ENCODE data around the gene TRDN.
"Not testable (repeated sequence)": the region's sequence is repeated elsewhere in the genome, so short reads cannot be mapped to it uniquely, and the experiment has no call there.

TRDN gene

DNA sequence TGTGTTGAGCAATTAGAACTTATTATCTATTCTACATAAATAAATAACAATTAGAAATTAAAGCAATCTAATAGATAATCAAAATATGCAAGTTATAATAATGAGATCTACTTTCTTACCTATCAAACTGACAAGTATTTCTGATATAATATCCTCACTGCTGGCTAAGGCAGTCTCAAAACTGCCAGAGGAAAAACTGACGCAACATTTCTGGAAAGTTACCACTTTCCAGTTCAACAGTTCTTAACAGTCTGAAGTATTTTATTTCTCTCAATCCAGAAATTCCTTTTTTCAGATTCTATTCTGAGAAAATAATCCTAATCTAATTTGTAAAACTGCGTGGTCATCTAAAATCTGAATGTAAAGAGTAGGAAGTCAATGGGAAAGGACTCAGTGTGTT is 121.0 kb downstream of the TRDN start:
- H3K27ac ChIP-seq (ENCODE audit: low read depth, low read length): no peak overlapping the region
- no peak overlapping the region for H2AFZ ChIP-seq (ENCODE audit: low read length, unreplicated experiment)

DNA sequence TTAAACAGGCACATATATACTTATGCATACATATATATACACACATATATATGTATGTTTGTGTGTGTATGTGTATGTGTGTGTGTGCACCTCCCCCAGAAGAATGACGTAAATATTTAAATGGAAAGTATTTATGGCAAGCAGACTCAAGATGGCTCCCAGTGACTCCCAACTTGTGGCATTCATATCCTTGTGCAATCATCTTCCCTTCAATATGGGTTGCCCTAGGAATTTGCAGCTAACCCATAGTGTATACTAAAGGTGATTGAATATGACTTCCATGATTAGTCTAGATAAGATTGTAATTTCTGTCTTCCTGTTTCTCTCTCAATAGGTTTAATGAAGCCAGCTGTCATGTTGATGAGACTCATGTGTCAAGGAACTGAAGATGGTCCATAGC is 127.6 kb downstream of the TRDN start:
- Histone ChIP-seq H3K4me3 (ENCODE audit: low read depth, low read length) (no peak overlapping the region), H3K4me1 (ENCODE audit: control insufficient read depth, insufficient read depth, low read length, unreplicated experiment) (peaks cover 3% of the 10 kb centered on the region)

More for the DNA sequence above, 121.0 kb downstream of the TRDN start:
- H3K4me1 ChIP-seq (ENCODE audit: control insufficient read depth, insufficient read depth, low read length, unreplicated experiment): no peaks in the 10 kb centered on the region
- H3K4me3 ChIP-seq (ENCODE audit: low read depth, low read length): no peak overlapping the region
- H3K79me2 ChIP-seq (ENCODE audit: control insufficient read depth, insufficient read depth, low read length, unreplicated experiment): no peaks in the 10 kb centered on the region
- H3K36me3 ChIP-seq (ENCODE audit: insufficient read depth, low read length): no peaks in the 10 kb centered on the region
- no peaks in the 10 kb centered on the region for H3K27me3 ChIP-seq (ENCODE audit: insufficient read depth, low read length)

DNA sequence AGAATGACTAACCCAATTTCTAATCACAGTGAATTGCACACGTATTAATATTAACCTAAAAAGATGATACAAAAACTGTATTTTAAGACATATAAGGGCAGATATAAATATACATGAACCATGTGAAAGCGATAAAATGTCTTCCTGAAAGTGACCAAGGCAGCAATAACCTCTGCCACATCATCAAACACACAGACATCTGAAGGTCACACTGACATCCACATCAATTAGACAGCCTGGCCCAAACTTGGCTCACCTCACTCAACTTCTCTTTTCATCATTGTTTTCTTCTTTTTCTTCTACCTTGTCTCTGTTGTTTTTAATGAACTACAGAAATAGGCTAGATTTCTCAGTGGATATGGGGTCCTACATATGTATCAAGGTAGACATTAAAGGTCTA is 128.5 kb downstream of the TRDN start:
- H3K4me1 ChIP-seq (ENCODE audit: control insufficient read depth, insufficient read depth, low read length, unreplicated experiment): peaks cover 3% of the 10 kb centered on the region
- H3K27ac ChIP-seq (ENCODE audit: low read depth, low read length): no peak overlapping the region
- H3K27me3 ChIP-seq (ENCODE audit: insufficient read depth, low read length): no peaks in the 10 kb centered on the region
- no peaks in the 10 kb centered on the region for H3K79me2 ChIP-seq (ENCODE audit: control insufficient read depth, insufficient read depth, low read length, unreplicated experiment)
- H2AFZ ChIP-seq (ENCODE audit: low read length, unreplicated experiment): no peak overlapping the region
- no peak overlapping the region for H3K4me3 ChIP-seq (ENCODE audit: low read depth, low read length)
- H3K36me3 ChIP-seq (ENCODE audit: insufficient read depth, low read length): no peaks in the 10 kb centered on the region

More for the DNA sequence above, 127.6 kb downstream of the TRDN start:
- no peaks in the 10 kb centered on the region for H3K79me2 ChIP-seq (ENCODE audit: control insufficient read depth, insufficient read depth, low read length, unreplicated experiment)
- H3K27ac ChIP-seq (ENCODE audit: low read depth, low read length): no peak overlapping the region
- no peaks in the 10 kb centered on the region for H3K27me3 ChIP-seq (ENCODE audit: insufficient read depth, low read length)
- H3K36me3 ChIP-seq (ENCODE audit: insufficient read depth, low read length): no peaks in the 10 kb centered on the region
- H2AFZ ChIP-seq (ENCODE audit: low read length, unreplicated experiment): no peak overlapping the region

DNA sequence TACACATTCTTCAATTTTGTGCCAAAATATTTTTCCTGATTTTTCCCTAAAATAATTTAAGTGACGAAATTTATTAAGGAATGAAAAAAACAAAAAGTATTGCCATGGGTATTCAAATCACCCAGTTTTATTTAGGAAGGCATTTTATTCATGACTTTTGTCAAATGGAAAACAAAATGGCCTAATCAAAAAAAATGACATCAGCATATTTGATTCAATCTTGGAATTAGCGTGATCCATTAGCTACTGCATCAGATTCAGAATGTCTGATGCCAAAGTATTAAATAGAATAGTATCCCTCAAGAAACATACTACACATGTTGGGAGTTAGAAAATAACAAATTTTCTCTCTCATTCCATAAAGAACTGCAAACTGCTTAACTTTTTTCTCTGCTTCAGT is 129.2 kb downstream of the TRDN start:
- peaks cover 3% of the 10 kb centered on the region for H3K4me1 ChIP-seq (ENCODE audit: control insufficient read depth, insufficient read depth, low read length, unreplicated experiment)
- H3K79me2 ChIP-seq (ENCODE audit: control insufficient read depth, insufficient read depth, low read length, unreplicated experiment): no peaks in the 10 kb centered on the region
- no peak overlapping the region for H2AFZ ChIP-seq (ENCODE audit: low read length, unreplicated experiment)
- no peak overlapping the region for H3K4me3 ChIP-seq (ENCODE audit: low read depth, low read length)
- H3K36me3 ChIP-seq (ENCODE audit: insufficient read depth, low read length): no peaks in the 10 kb centered on the region
- H3K27ac ChIP-seq (ENCODE audit: low read depth, low read length): no peak overlapping the region
- no peaks in the 10 kb centered on the region for H3K27me3 ChIP-seq (ENCODE audit: insufficient read depth, low read length)

DNA sequence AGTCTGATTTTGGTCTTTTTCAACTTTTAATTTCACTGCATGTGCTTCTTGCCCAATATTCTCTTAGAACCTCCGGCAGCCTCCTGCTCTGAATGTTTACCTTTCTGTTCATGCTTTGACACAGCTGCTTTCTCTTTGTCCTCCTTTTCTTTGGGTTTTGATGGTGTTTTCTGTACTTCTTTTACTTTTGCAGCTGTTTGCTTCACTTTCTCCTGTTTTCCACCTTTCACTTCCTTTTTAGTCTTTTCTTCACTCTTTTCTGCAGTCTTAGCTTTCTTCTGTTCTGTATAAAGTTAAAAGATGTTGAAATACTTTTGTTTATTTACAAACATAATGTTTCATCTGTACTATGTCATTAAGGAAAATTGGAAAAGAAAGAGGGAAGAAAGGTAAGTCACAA is 133.1 kb downstream of the TRDN start:
- no peaks in the 10 kb centered on the region for H3K79me2 ChIP-seq (ENCODE audit: control insufficient read depth, insufficient read depth, low read length, unreplicated experiment)
- H2AFZ ChIP-seq (ENCODE audit: low read length, unreplicated experiment): no peak overlapping the region
- H3K27me3 ChIP-seq (ENCODE audit: insufficient read depth, low read length): no peaks in the 10 kb centered on the region
- no peak overlapping the region for H3K4me3 ChIP-seq (ENCODE audit: low read depth, low read length)
- peaks cover 3% of the 10 kb centered on the region for H3K4me1 ChIP-seq (ENCODE audit: control insufficient read depth, insufficient read depth, low read length, unreplicated experiment)
- no peak overlapping the region for H3K27ac ChIP-seq (ENCODE audit: low read depth, low read length)
- no peaks in the 10 kb centered on the region for H3K36me3 ChIP-seq (ENCODE audit: insufficient read depth, low read length)

DNA sequence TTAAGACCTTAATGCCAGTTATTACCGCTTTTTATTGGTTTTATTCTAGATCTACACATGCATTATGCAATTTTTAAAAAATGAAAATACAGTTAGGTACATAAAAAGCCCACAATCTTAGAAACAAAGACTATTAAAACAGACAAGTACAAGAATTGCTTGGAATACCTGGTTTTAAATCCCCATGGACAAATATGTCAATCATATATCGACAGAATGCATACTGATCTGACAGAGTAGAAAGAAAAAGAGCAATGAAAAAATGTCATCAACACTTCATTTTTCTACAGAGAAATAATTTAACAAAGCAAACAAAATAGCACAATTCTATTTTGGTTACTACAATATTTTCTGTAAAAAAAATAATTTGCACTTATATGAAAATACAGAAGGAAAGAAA is 139.7 kb downstream of the TRDN start:
- no peaks in the 10 kb centered on the region for H3K4me1 ChIP-seq (ENCODE audit: control insufficient read depth, insufficient read depth, low read length, unreplicated experiment)
- H2AFZ ChIP-seq (ENCODE audit: low read length, unreplicated experiment): no peak overlapping the region
- H3K4me3 ChIP-seq (ENCODE audit: low read depth, low read length): no peak overlapping the region
- H3K27ac ChIP-seq (ENCODE audit: low read depth, low read length): no peak overlapping the region
- no peaks in the 10 kb centered on the region for H3K79me2 ChIP-seq (ENCODE audit: control insufficient read depth, insufficient read depth, low read length, unreplicated experiment)
- H3K36me3 ChIP-seq (ENCODE audit: insufficient read depth, low read length): no peaks in the 10 kb centered on the region
- H3K27me3 ChIP-seq (ENCODE audit: insufficient read depth, low read length): no peaks in the 10 kb centered on the region

DNA sequence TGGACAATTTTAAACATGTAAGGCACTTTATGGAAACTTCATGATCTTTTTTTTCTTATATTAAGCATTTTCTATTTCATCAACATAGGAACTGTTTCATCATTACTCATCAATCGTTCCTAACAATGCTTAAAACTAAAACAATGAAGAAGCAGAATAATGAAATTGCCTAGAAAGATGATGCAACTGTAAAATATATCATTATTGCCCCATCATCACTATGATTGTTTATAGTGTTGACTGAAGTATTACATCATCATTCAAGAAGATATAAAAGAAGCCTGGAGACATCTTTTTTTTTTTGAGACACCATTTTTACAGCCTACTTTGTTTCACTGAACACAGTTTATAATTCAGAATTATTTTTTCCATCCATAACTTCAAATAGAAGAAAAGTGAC is 147.2 kb downstream of the TRDN start:
- no peak overlapping the region for H3K27ac ChIP-seq (ENCODE audit: low read depth, low read length)
- H3K79me2 ChIP-seq (ENCODE audit: control insufficient read depth, insufficient read depth, low read length, unreplicated experiment): no peaks in the 10 kb centered on the region
- H3K4me3 ChIP-seq (ENCODE audit: low read depth, low read length): no peak overlapping the region
- no peak overlapping the region for H2AFZ ChIP-seq (ENCODE audit: low read length, unreplicated experiment)
- no peaks in the 10 kb centered on the region for H3K4me1 ChIP-seq (ENCODE audit: control insufficient read depth, insufficient read depth, low read length, unreplicated experiment)
- no peaks in the 10 kb centered on the region for H3K27me3 ChIP-seq (ENCODE audit: insufficient read depth, low read length)
- H3K36me3 ChIP-seq (ENCODE audit: insufficient read depth, low read length): no peaks in the 10 kb centered on the region

DNA sequence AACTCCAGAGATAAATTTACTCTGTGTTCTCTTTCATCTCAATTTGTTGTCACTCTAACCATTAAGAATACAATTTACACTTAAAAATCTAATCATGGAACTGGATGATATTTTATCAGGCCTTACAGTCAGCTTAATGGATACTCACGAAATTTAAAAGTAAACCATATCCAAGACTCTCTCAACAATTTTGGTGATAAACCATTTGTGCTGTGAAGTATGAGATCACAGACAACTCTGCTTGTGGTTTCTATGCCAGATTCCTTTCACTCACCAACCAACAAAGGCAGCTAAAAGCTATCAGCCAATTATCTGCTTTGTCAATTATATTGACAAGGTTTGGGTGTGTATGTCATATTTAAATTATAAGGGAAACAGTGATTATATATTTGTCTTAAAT is 155.8 kb downstream of the TRDN start:
- Histone ChIP-seq H3K79me2 (ENCODE audit: control insufficient read depth, insufficient read depth, low read length, unreplicated experiment) (no peaks in the 10 kb centered on the region), H3K4me3 (ENCODE audit: low read depth, low read length) (no peak overlapping the region), H3K36me3 (ENCODE audit: insufficient read depth, low read length) (no peaks in the 10 kb centered on the region), H2AFZ (ENCODE audit: low read length, unreplicated experiment) (no peak overlapping the region), H3K27me3 (ENCODE audit: insufficient read depth, low read length) (no peaks in the 10 kb centered on the region), H3K27ac (ENCODE audit: low read depth, low read length) (no peak overlapping the region), H3K4me1 (ENCODE audit: control insufficient read depth, insufficient read depth, low read length, unreplicated experiment) (no peaks in the 10 kb centered on the region)

DNA sequence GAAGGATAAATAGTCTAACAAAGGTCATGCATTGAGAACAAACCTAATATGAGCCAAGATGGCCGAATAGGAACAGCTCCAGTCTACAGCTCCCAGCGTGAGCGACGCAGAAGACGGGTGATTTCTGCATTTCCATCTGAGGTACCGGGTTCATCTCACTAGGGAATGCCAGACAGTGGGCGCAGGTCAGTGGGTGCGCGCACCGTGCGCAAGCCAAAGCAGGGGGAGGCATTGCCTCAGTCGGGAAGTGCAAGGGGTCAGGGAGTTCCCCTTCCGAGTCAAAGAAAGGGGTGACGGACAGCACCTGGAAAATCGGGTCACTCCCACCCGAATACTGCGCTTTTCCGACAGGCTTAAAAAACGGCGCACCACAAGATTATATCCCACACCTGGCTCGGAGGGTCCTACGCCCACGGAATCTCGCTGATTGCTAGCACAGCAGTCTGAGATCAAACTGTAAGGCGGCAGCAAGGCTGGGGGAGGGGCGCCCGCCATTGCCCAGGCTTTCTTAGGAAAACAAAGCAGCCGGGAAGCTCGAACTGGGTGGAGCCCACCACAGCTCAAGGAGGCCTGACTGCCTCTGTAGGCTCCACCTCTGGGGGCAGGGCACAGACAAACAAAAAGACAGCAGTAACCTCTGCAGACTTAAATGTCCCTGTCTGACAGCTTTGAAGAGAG is 164.6 kb downstream of the TRDN start:
- not testable (repeated sequence) for H2AFZ ChIP-seq (ENCODE audit: low read length, unreplicated experiment); H3K79me2 ChIP-seq (ENCODE audit: control insufficient read depth, insufficient read depth, low read length, unreplicated experiment); H3K36me3 ChIP-seq (ENCODE audit: insufficient read depth, low read length); H3K4me1 ChIP-seq (ENCODE audit: control insufficient read depth, insufficient read depth, low read length, unreplicated experiment); H3K27me3 ChIP-seq (ENCODE audit: insufficient read depth, low read length); H3K4me3 ChIP-seq (ENCODE audit: low read depth, low read length); H3K27ac ChIP-seq (ENCODE audit: low read depth, low read length)

DNA sequence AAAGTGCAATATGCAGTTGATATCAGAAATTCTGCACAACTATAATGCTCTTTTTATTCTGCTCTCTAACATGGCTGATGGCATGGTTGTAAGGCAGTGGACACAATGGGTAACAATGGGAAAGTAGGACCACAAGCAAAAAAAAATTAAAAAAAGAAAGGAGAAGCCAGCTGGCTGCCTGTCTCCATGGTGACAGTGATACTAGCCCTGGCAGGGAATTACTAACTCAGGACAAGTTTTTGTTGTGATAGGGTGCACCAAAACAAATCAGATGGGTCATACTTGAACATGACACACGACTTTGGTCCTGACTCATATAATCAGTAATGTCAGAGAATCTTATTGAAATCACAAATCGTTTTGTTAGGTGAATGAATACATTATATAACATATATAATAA is 169.4 kb downstream of the TRDN start:
- Histone ChIP-seq H3K4me3 (ENCODE audit: low read depth, low read length) (no peak overlapping the region), H3K4me1 (ENCODE audit: control insufficient read depth, insufficient read depth, low read length, unreplicated experiment) (no peaks in the 10 kb centered on the region), H3K27me3 (ENCODE audit: insufficient read depth, low read length) (0 out of 2 replicates have a peak, but pooled peaks cover 7% of the 10 kb centered on the region), H3K79me2 (ENCODE audit: control insufficient read depth, insufficient read depth, low read length, unreplicated experiment) (no peaks in the 10 kb centered on the region), H3K27ac (ENCODE audit: low read depth, low read length) (no peak overlapping the region), H3K36me3 (ENCODE audit: insufficient read depth, low read length) (no peaks in the 10 kb centered on the region), H2AFZ (ENCODE audit: low read length, unreplicated experiment) (no peak overlapping the region)

DNA sequence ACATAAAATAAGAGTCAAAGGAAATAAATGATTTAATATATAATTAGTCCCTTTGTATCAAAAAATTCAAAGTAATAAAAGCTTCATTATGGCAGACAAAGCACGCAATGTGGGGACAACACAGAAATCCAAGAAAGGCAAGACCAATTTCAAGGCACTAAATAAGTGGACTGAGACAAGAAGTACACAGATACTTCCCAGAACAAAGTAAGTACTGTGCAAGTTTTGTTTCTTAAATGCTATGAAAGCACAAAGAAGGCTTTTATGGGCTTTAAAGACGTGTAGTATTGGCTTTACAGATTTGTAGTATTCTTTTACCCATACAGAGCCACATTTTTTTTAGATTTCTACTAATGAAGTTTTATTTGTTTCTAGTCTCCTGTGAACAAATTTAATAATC is 174.6 kb downstream of the TRDN start:
- Histone ChIP-seq H3K4me3 (ENCODE audit: low read depth, low read length) (no peak overlapping the region), H3K27ac (ENCODE audit: low read depth, low read length) (no peak overlapping the region)

More for the DNA sequence above, 174.6 kb downstream of the TRDN start:
- no peak overlapping the region for H2AFZ ChIP-seq (ENCODE audit: low read length, unreplicated experiment)
- no peaks in the 10 kb centered on the region for H3K4me1 ChIP-seq (ENCODE audit: control insufficient read depth, insufficient read depth, low read length, unreplicated experiment)
- H3K27me3 ChIP-seq (ENCODE audit: insufficient read depth, low read length): no peaks in the 10 kb centered on the region
- no peaks in the 10 kb centered on the region for H3K36me3 ChIP-seq (ENCODE audit: insufficient read depth, low read length)
- no peaks in the 10 kb centered on the region for H3K79me2 ChIP-seq (ENCODE audit: control insufficient read depth, insufficient read depth, low read length, unreplicated experiment)

Data from ACC112 (cell line).